Fibroblast of lung (primary cell): ENCODE data around the gene NECTIN2. TPM values are rescaled to one million over a fixed set of nuclear protein-coding genes. Genes with fewer than 3 reads are reported as not detected.
"Not testable (repeated sequence)": the region's sequence is repeated elsewhere in the genome, so short reads cannot be mapped to it uniquely, and the experiment has no call there.

Source experiments
- DNase-seq, 2 donors: peaks; one replicate each; pipeline versions ENCODE4 v3.0.0 to v3.0.0-alpha.2; 2010; ENCODE audit warnings: low read depth in 2 of 2
- H2AFZ ChIP-seq: 2 replicates; pipeline ENCODE4 v1.5.1; 2012; ENCODE audit warnings: low read length, control low read depth, inconsistent platforms
- H3K27ac ChIP-seq: 2 replicates; pipeline ENCODE4 v1.5.1; 2011; ENCODE audit warnings: low read length, control low read depth; ENCODE audit not compliant: insufficient read depth
- H3K27me3 ChIP-seq: 2 replicates; pipeline ENCODE4 v1.5.1; 2011; ENCODE audit warnings: mild to moderate bottlenecking, low read length; ENCODE audit not compliant: control insufficient read depth, insufficient read depth
- H3K36me3 ChIP-seq: 2 replicates; pipeline ENCODE4 v1.5.1; 2011; ENCODE audit warnings: low read length; ENCODE audit not compliant: control insufficient read depth, insufficient read depth
- H3K4me1 ChIP-seq: 2 replicates; pipeline ENCODE4 v1.5.1; 2011; ENCODE audit warnings: low read length; ENCODE audit not compliant: control insufficient read depth, insufficient read depth; ENCODE audit errors: extremely low read depth
- H3K4me2 ChIP-seq: 2 replicates; pipeline ENCODE4 v1.5.1; 2011; ENCODE audit warnings: low read length, control low read depth; ENCODE audit not compliant: insufficient read depth; ENCODE audit errors: extremely low read depth
- H3K4me3 ChIP-seq, 4 experiments: fragments of 200-600 bp in 1 of 4; sonication (generic) in 1 of 4; replicated peaks in 1 of 4; 2 replicates each; pipeline ENCODE4 v1.5.1; 2011 to 2016; ENCODE audit warnings: low read length in 4 of 4, low read depth in 3 of 4, mild to moderate bottlenecking in 3 of 4, control low read depth in 2 of 4, inconsistent platforms in 1 of 4, mixed read lengths in 1 of 4; ENCODE audit not compliant: insufficient read depth in 1 of 4; ENCODE audit errors: control extremely low read depth in 1 of 4
- H3K79me2 ChIP-seq: 2 replicates; pipeline ENCODE4 v1.5.1; 2012; ENCODE audit warnings: mild to moderate bottlenecking, low read length, inconsistent platforms; ENCODE audit not compliant: control insufficient read depth, insufficient read depth
- H3K9ac ChIP-seq: 2 replicates; pipeline ENCODE4 v1.5.1; 2011; ENCODE audit warnings: mild to moderate bottlenecking, low read length, control low read depth; ENCODE audit not compliant: insufficient read depth
- H3K9me3 ChIP-seq: 2 replicates; pipeline ENCODE4 v1.5.1; 2012; ENCODE audit warnings: low read depth, low read length; ENCODE audit not compliant: control insufficient read depth, insufficient read depth
- H4K20me1 ChIP-seq: 2 replicates; pipeline ENCODE4 v1.5.1; 2011; ENCODE audit warnings: low read length; ENCODE audit not compliant: control insufficient read depth, insufficient read depth; ENCODE audit errors: extremely low read depth
- CTCF ChIP-seq, 2 donors: IDR thresholded peaks in 1 of 2; conservative IDR thresholded peaks in 1 of 2; 1 replicate in 1 of 2; 2 replicates in 1 of 2; pipeline ENCODE4 v1.5.1; 2011 to 2012; ENCODE audit warnings: low read length in 2 of 2, control low read depth in 1 of 2, inconsistent platforms in 1 of 2, low read depth in 1 of 2, mild to moderate bottlenecking in 1 of 2
- EZH2 ChIP-seq: IDR thresholded peaks from 2 replicates; pipeline ENCODE4 v1.5.1; 2012; ENCODE audit warnings: low read length, control low read depth, mild to moderate bottlenecking; ENCODE audit errors: missing control alignments
- polyA plus RNA-seq, 2 donors: library from polyadenylated mRNA; depleted of rRNA in 1 of 2; stranded (reverse) in 1 of 2; unstranded in 1 of 2; fragments of >200 nt; gene quantifications; 2 replicates each; pipeline ENCODE4 v1.2.1, GENCODE V29; 2011 to 2012; ENCODE audit warnings: missing spikeins in 1 of 2
- total RNA-seq: library from RNA; depleted of rRNA; stranded (reverse); fragments of >200 nt; gene quantifications from 2 replicates; pipeline ENCODE4 v1.2.1, GENCODE V29; 2014

The NECTIN2 gene
- total and polyA plus RNA-seq, 2 donors (not counting 1 experiment from before 2014, with no cell fraction given) = 70.7 to 77.4 TPM

DNA sequence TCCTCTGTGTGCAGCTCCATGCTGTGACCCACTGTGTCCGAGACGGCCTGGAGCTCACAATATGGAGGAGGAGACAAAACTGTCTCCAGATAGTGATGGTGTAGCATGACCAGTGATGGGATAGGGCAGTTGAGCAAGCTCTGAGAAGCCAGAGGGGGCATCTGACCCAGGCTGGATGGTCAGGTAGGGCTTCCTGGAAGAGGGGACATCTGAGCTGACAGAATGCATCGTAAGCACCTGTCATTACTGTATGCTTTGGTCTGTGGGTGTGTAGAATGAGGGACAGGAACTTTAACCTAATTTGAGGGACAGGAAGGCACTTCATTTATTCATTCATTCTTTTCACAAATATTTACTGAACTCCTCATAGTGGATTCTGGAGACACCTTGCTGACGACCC is 38.5 kb downstream of the NECTIN2 start:
- no peak overlapping the region for H3K4me2 ChIP-seq
- no peaks in the 10 kb centered on the region for H3K79me2 ChIP-seq
- no peaks in the 10 kb centered on the region for H3K27me3 ChIP-seq
- no peaks in the 10 kb centered on the region for H4K20me1 ChIP-seq
- H3K36me3 ChIP-seq = peaks cover 17% of the 10 kb centered on the region
- H3K4me3 ChIP-seq = no peak overlapping the region
- DNase-seq = no peak
- H3K27ac ChIP-seq = no peak overlapping the region
- peaks cover under 1% of the 10 kb centered on the region for H3K4me1 ChIP-seq
- no peak overlapping the region for H2AFZ ChIP-seq
- H3K9ac ChIP-seq = no peak overlapping the region
- H3K9me3 ChIP-seq = no peaks in the 10 kb centered on the region
- TF ChIP-seq EZH2 (no peak), CTCF (conservative IDR thresholded peaks at IDR 0.05 in 1 of 2, IDR thresholded peaks at IDR 0.05 in 1 of 2; ENCODE audit: low read depth in 1 of 2, low read length in 2 of 2) (no peak)

- Histone ChIP-seq H3K9me3 (no peaks in the 10 kb centered on the region), H3K27me3 (no peaks in the 10 kb centered on the region), H3K4me1 (peaks cover 5% of the 10 kb centered on the region), H3K9ac (no peak overlapping the region), H3K27ac (no peak overlapping the region), H4K20me1 (no peaks in the 10 kb centered on the region), H3K79me2 (peaks cover under 1% of the 10 kb centered on the region), H3K4me3 (no peak overlapping the region), H3K36me3 (peaks cover 14% of the 10 kb centered on the region), H3K4me2 (no peak overlapping the region), H2AFZ (no peak overlapping the region)
- no peak for TF ChIP-seq EZH2
- TF ChIP-seq CTCF (conservative IDR thresholded peaks at IDR 0.05 in 1 of 2, IDR thresholded peaks at IDR 0.05 in 1 of 2; ENCODE audit: low read depth in 1 of 2, low read length in 2 of 2) = no peak
- DNase-seq = no peak
These were observed 40.0 kb downstream of the NECTIN2 start for GRCh38 chr19:44886141-44886540.

- Histone ChIP-seq H3K79me2 (peaks cover 15% of the 10 kb centered on the region), H3K36me3 (peaks cover 14% of the 10 kb centered on the region), H3K27ac (no peak overlapping the region), H3K27me3 (no peaks in the 10 kb centered on the region), H3K4me3 (no peak overlapping the region), H2AFZ (no peak overlapping the region), H4K20me1 (no peaks in the 10 kb centered on the region), H3K4me1 (peaks cover 11% of the 10 kb centered on the region), H3K4me2 (no peak overlapping the region), H3K9ac (no peak overlapping the region), H3K9me3 (no peaks in the 10 kb centered on the region)
- TF ChIP-seq CTCF (conservative IDR thresholded peaks at IDR 0.05 in 1 of 2, IDR thresholded peaks at IDR 0.05 in 1 of 2; ENCODE audit: low read depth in 1 of 2, low read length in 2 of 2) = no peak
- TF ChIP-seq EZH2 = no peak
- DNase-seq = no peak
These were observed 41.6 kb downstream of the NECTIN2 start for GRCh38 chr19:44887648-44888047.

- H3K27me3 ChIP-seq, H3K27ac ChIP-seq, H4K20me1 ChIP-seq, H3K4me3 ChIP-seq, H3K9ac ChIP-seq, H2AFZ ChIP-seq, DNase-seq, H3K4me2 ChIP-seq, H3K9me3 ChIP-seq: not testable (repeated sequence)
- Histone ChIP-seq H3K4me1 (peaks cover 15% of the 10 kb centered on the region), H3K79me2 (peaks cover 22% of the 10 kb centered on the region), H3K36me3 (peaks cover 19% of the 10 kb centered on the region)
These were observed 42.2 kb downstream of the NECTIN2 start for GRCh38 chr19:44888335-44888734.
